ENCODE measurements around the gene DIO2. TPM values are rescaled to one million over a fixed set of nuclear protein-coding genes. Genes with fewer than 3 reads are reported as not detected.

Gene DIO2
- total RNA-seq, 2 donors from 2014 or later, result 0.04 to 0.57 TPM

- Histone ChIP-seq H3K27ac (ENCODE audit: low read depth, low read length) (no peak overlapping the region), H3K36me3 (ENCODE audit: control insufficient read depth, insufficient read depth, low read length) (no peaks in the 10 kb centered on the region), H3K9me3 (ENCODE audit: control insufficient read depth, low read length) (no peaks in the 10 kb centered on the region), H3K27me3 (ENCODE audit: control insufficient read depth, insufficient read depth, low read length, poor library complexity, severe bottlenecking) (peaks cover 6% of the 10 kb centered on the region), H3K4me3 (ENCODE audit: low read length) (no peak overlapping the region), H3K9ac (ENCODE audit: extremely low read depth, low read length, poor library complexity, severe bottlenecking) (no peak overlapping the region), H3K4me1 (ENCODE audit: control insufficient read depth, insufficient read depth, low read length) (no peaks in the 10 kb centered on the region)
- Mint-ChIP-seq H3K27ac (no peak overlapping the region), H3K4me3 (no peak overlapping the region), H3K36me3 (ENCODE audit: low read depth) (no peaks in the 10 kb centered on the region), H3K4me1 (no peaks in the 10 kb centered on the region), H3K9me3 (peaks cover 6% of the 10 kb centered on the region), H3K27me3 (ENCODE audit: insufficient read depth) (peaks cover 2% of the 10 kb centered on the region)
- 92 to 100% methylated on average over 1 to 3 of the region's 3 CpGs for WGBS, 2 experiments (ENCODE audit: insufficient coverage in 1 of 2, insufficient read length in 1 of 2)
- TF ChIP-seq, protein P1, sequence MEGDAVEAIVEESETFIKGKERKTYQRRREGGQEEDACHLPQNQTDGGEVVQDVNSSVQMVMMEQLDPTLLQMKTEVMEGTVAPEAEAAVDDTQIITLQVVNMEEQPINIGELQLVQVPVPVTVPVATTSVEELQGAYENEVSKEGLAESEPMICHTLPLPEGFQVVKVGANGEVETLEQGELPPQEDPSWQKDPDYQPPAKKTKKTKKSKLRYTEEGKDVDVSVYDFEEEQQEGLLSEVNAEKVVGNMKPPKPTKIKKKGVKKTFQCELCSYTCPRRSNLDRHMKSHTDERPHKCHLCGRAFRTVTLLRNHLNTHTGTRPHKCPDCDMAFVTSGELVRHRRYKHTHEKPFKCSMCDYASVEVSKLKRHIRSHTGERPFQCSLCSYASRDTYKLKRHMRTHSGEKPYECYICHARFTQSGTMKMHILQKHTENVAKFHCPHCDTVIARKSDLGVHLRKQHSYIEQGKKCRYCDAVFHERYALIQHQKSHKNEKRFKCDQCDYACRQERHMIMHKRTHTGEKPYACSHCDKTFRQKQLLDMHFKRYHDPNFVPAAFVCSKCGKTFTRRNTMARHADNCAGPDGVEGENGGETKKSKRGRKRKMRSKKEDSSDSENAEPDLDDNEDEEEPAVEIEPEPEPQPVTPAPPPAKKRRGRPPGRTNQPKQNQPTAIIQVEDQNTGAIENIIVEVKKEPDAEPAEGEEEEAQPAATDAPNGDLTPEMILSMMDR (conservative IDR thresholded peaks at IDR 0.05), result no peak
- DNase-seq, result no peak
Measured at GRCh38 chr14:80223696-80224465, 12.6 kb upstream of the DIO2 start.

GRCh38 chr14:80216818-80217217 lies 5.5 kb upstream of the DIO2 start:
- no peaks in the 10 kb centered on the region for H3K36me3 Mint-ChIP-seq (ENCODE audit: low read depth)
- TF ChIP-seq, protein P1 (conservative IDR thresholded peaks at IDR 0.05), result no peak
- 100% methylated on average over 1 of the region's 3 CpGs; no CpG with 5 or more reads in 1 of the 2 experiments for WGBS, 2 experiments (ENCODE audit: insufficient coverage in 1 of 2, insufficient read length in 1 of 2)

DNA sequence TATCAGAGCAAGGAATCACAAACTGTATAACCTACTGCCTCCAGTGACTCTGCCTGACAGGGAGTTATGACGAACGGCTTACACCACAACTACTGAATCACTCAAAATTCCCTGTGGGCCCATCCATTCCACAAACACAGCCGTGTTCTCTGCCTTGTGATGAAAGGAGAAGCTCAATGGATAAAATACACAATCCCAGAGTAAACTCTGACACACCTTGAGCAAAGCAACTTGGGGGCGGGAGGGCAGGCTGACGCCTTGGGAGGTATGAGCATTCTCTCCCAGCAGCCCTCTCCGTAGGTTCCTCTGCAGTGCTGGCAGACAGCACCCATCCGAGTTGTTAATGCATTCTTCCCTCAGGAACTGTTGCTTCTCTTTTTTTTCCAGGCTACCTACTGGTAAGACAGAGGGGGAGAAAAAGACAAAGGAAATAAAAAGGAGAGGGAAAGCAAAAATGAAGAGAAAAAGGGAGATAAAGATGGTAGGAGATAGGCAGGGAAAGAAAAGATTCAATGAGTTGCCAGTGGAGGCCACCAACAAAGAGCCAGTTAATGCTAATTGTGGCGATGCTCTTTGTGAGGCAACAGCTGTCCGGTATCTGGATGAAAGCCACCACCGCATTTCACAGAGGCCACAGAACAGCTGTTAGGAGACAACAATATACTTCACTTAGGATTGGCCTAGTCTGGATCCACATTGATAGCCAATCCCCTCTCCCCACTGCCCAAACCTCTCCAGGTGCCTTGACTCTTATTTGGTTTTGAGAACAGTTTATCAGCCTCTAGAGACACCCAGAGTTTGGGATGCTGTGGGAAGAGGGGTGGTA lies 4.7 kb upstream of the DIO2 start:
- peaks cover 16% of the 10 kb centered on the region for H3K4me1 Mint-ChIP-seq
- H3K36me3 ChIP-seq (ENCODE audit: control insufficient read depth, insufficient read depth, low read length), result no peaks in the 10 kb centered on the region
- H3K4me3 Mint-ChIP-seq, result no peak overlapping the region
- no peak overlapping the region for H3K9ac ChIP-seq (ENCODE audit: extremely low read depth, low read length, poor library complexity, severe bottlenecking)
- peaks cover 3% of the 10 kb centered on the region for H3K27me3 ChIP-seq (ENCODE audit: control insufficient read depth, insufficient read depth, low read length, poor library complexity, severe bottlenecking)
- peaks cover 5% of the 10 kb centered on the region for H3K4me1 ChIP-seq (ENCODE audit: control insufficient read depth, insufficient read depth, low read length)
- TF ChIP-seq, protein P1 (conservative IDR thresholded peaks at IDR 0.05), result no peak
- no peaks in the 10 kb centered on the region for H3K36me3 Mint-ChIP-seq (ENCODE audit: low read depth)
- H3K9me3 ChIP-seq (ENCODE audit: control insufficient read depth, low read length), result no peaks in the 10 kb centered on the region
- H3K27ac Mint-ChIP-seq, result no peak overlapping the region
- H3K4me3 ChIP-seq (ENCODE audit: low read length), result no peak overlapping the region
- no peaks in the 10 kb centered on the region for H3K9me3 Mint-ChIP-seq
- peaks cover 5% of the 10 kb centered on the region for H3K27me3 Mint-ChIP-seq (ENCODE audit: insufficient read depth)
- peak; percentile 53 for DNase-seq
- 87 to 100% methylated on average over 3 to 10 of the region's 10 CpGs for WGBS, 2 experiments (ENCODE audit: insufficient coverage in 1 of 2, insufficient read length in 1 of 2)
- H3K27ac ChIP-seq (ENCODE audit: low read depth, low read length), result no peak overlapping the region

More at GRCh38 chr14:80216818-80217217, 5.5 kb upstream of the DIO2 start:
- Mint-ChIP-seq H3K9me3 (no peaks in the 10 kb centered on the region), H3K27me3 (ENCODE audit: insufficient read depth) (no peaks in the 10 kb centered on the region), H3K4me1 (peaks cover 12% of the 10 kb centered on the region), H3K4me3 (no peak overlapping the region), H3K27ac (no peak overlapping the region)
- Histone ChIP-seq H3K27me3 (ENCODE audit: control insufficient read depth, insufficient read depth, low read length, poor library complexity, severe bottlenecking) (peaks cover 3% of the 10 kb centered on the region), H3K9ac (ENCODE audit: extremely low read depth, low read length, poor library complexity, severe bottlenecking) (no peak overlapping the region), H3K4me1 (ENCODE audit: control insufficient read depth, insufficient read depth, low read length) (peaks cover 5% of the 10 kb centered on the region), H3K9me3 (ENCODE audit: control insufficient read depth, low read length) (no peaks in the 10 kb centered on the region), H3K27ac (ENCODE audit: low read depth, low read length) (no peak overlapping the region), H3K36me3 (ENCODE audit: control insufficient read depth, insufficient read depth, low read length) (no peaks in the 10 kb centered on the region), H3K4me3 (ENCODE audit: low read length) (no peak overlapping the region)
- no peak for DNase-seq
